Upper lobe of left lung (tissue), 4 donors: ENCODE measurements around the gene TMEM267.

ENCODE experiments used
- CTCF ChIP-seq, 6 experiments: fragments of 450-650 bp in 4 of 6; fragments of 200-600 bp in 2 of 6; sonication (generic) in 2 of 6; IDR thresholded peaks; one replicate each; pipeline ENCODE4 v1.5.1; 2016 to 2019; ENCODE audit warnings: antibody characterized with exemption in 6 of 6
- EP300 ChIP-seq, 4 donors: sonication (generic); formaldehyde crosslinking; IDR thresholded peaks; one replicate each; pipeline ENCODE4 v1.5.1; 2017; ENCODE audit warnings: antibody characterized with exemption in 4 of 4, control low read depth in 2 of 4
- POLR2A ChIP-seq, 4 donors: fragments of 450-650 bp; IDR thresholded peaks; one replicate each; pipeline ENCODE4 v1.5.1; 2016 to 2017; ENCODE audit warnings: antibody characterized with exemption in 4 of 4, mild to moderate bottlenecking in 2 of 4
- POLR2AphosphoS5 ChIP-seq, 2 donors: sonication (generic); formaldehyde crosslinking; IDR thresholded peaks; one replicate each; pipeline ENCODE4 v1.5.1; 2017; ENCODE audit warnings: antibody characterized with exemption in 2 of 2

GRCh38 chr5:43461066-43461465 is 22.6 kb downstream of the TMEM267 start:
- TF ChIP-seq CTCF (IDR thresholded peaks at IDR 0.05) (no peak), POLR2A (IDR thresholded peaks at IDR 0.05) (no peak), EP300 (IDR thresholded peaks at IDR 0.05) (no peak), POLR2AphosphoS5 (IDR thresholded peaks at IDR 0.05) (no peak)
